ENCODE data around the gene ANKRD33B.

DNA sequence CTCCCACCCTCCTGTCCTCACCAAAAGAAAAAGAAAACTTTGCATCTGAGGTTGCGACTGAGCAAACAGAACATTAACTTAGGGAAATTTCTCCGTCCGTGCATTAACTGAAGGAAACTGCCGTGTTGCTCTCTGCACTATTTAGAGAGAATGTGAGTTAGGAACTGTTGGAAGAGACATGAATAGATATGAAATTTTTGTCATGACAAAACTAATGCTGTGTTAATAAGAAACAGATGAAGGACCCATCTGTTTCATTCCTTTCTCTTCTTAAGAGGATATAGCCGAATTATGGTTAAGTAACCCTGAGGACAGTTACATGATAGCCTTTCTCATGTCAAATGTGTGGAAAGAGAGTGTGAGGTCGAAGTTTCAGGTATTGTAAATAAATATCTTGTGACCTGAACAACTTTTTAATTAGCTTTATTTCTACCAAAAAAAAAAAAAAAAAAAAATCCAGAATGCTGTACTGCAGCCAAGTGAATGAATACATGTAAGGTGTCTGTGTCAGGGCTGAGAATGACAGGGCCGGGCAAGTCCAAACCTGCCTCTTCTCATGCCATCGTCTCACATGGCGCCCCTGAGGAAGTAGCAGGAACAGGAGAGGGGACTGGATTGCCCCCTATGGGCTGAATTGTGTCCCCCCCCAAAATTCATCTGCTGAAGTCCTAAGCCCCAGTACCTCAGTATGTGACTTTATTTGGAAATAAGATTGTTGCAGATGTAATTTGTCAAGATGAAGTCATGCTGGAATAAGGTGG is 35.6 kb upstream of the ANKRD33B start:
- TF ChIP-seq, protein P1, sequence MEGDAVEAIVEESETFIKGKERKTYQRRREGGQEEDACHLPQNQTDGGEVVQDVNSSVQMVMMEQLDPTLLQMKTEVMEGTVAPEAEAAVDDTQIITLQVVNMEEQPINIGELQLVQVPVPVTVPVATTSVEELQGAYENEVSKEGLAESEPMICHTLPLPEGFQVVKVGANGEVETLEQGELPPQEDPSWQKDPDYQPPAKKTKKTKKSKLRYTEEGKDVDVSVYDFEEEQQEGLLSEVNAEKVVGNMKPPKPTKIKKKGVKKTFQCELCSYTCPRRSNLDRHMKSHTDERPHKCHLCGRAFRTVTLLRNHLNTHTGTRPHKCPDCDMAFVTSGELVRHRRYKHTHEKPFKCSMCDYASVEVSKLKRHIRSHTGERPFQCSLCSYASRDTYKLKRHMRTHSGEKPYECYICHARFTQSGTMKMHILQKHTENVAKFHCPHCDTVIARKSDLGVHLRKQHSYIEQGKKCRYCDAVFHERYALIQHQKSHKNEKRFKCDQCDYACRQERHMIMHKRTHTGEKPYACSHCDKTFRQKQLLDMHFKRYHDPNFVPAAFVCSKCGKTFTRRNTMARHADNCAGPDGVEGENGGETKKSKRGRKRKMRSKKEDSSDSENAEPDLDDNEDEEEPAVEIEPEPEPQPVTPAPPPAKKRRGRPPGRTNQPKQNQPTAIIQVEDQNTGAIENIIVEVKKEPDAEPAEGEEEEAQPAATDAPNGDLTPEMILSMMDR (IDR thresholded peaks at IDR 0.05): no peak
- no peak for TF ChIP-seq POLR2A (IDR thresholded peaks at IDR 0.05)

Measured in esophagus squamous epithelium (tissue), 4 donors.